ENCODE measurements around the gene WBP1.

Gene WBP1

GRCh38 chr2:74503506-74504475 lies 45.6 kb downstream of the WBP1 start:
- DNase-seq, result no peak

- DNase-seq, result no peak
Observed at GRCh38 chr2:74504591-74504990, 46.4 kb downstream of the WBP1 start.

GRCh38 chr2:74505448-74506246 lies 47.4 kb downstream of the WBP1 start:
- no peak for DNase-seq

GRCh38 chr2:74507145-74507925 lies 49.1 kb downstream of the WBP1 start, which contains the start of gene PCGF1:
PCGF1 (minus strand) TSS chr2:74507695; CDS start chr2:74507668, 27 bp downstream.
- peak; percentile 96 for DNase-seq

- DNase-seq, result no peak
Observed at GRCh38 chr2:74507926-74508520, 49.8 kb downstream of the WBP1 start.

GRCh38 chr2:74510272-74510671 lies 52.0 kb downstream of the WBP1 start:
- no peak for DNase-seq
